T-helper 1 cell treated with Interleukin-12 subunit alpha and Interleukin-12 subunit beta and Interleukin-4 antibody, amounts not matched to agents 30 ng/mL and 1 ng/mL, for 36 hours (primary cell): ENCODE results near the gene ZNF100. TPM values are rescaled to one million over a fixed set of nuclear protein-coding genes. Genes with fewer than 3 reads are reported as not detected.
"Not testable (repeated sequence)": the region's sequence is repeated elsewhere in the genome, so short reads cannot be mapped to it uniquely, and the experiment has no call there.

Experiments
- intact Hi-C: fragments of 100-400 bp; cut with micrococcal nuclease; formaldehyde crosslinking; loops from one replicate; pipeline ENCODE4 v1.15.1; 2024
- total RNA-seq: library from RNA; stranded (reverse); gene quantifications from 2 replicates; pipeline ENCODE4 v1.2.3, GENCODE V29; 2022

The ZNF100 gene
- total RNA-seq = 16.4 and 20.0 TPM in 2 replicates

DNA sequence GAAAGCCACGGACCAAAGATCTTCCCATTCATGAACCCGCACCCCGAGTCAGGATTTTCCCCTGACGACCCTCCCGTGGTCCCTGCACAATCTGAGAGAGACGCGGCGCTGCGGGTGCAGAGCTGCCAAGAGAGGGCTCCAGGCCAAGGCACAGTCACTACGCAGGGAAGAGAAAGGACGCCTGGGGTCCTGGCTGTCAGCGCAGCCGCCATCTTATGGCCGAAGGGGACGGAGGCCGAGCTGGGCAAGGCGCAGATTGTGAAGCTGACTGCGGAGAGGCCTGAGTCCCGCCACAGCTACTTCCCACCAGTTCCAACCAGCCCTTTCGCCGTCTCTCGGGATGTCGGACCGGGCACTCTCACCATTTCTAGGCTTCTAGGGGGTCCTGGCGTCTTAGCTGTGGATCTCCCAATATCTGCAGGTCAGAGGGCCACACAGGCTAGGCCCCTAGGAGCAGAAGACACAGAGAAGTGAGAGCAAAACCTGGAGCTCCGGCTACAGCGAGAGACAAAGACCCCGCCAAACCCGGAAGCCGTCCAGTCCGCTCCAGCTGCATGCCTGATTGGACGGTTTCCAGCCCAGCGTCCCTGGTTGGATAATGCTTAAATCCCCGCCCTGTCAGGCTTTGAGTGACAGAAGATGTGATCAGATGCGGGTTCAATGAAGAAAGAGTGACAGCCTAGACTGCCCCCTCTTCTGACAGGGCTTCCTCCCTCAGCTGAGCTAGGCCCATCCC lies at the start of gene ZNF100:
Gene ZNF100 (minus strand): TSS at position 515 of the 736 bp plus-strand sequence. CDS start 150 bp downstream, at position 365.
- intact Hi-C loops = loop anchor here (1.0 to 5.0 kb wide), 11 partner anchors 69 to 990 kb away; partner anchors contain the start of genes ZNF257, ZNF429, ZNF43 and ZNF430

DNA sequence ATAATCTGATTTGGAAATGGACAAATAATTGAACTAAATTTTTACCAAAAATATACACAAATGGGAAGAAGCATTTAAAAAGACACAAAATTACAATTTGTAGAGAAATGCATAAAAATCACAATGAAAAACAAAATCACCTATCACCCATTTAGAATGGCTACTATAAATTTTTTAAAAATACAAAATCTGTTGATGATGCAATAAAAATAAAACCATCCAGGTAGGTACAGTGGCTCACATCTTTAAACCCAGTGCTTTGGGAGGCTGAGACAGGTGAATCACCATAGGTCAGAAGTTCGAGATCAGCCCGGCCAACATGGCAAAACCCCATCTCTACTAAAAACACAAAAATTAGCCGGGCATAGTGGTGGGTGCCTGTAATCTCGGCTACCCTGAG lies 45.1 kb upstream of the ZNF100 start:
- intact Hi-C loops = no loop called here

DNA sequence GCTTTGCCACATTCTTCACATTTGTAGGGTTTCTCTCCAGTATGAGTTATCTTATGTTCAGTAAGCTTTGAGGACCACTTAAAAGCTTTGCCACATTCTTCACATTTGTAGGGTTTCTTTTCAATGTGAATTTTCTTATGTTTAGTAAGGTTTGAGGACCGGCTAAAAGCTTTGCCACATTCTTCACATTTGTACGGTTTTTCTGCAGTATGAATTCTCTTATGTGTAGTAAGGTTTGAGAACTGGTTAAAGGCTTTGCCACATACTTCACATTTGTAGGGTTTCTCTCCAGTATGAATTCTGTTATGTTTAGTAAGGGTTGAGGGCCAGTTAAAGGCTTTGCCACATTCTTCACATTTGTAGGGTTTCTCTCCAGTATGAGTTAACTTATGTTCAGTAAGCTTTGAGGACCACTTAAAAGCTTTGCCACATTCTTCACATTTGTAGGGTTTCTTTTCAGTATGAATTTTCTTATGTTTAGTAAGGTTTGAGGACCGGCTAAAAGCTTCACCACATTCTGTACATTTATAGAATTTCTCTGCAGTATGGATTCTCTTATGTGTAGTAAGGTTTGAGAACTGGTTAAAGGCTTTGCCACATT lies 41.1 kb upstream of the ZNF100 start:
- intact Hi-C loops = not testable (repeated sequence)

DNA sequence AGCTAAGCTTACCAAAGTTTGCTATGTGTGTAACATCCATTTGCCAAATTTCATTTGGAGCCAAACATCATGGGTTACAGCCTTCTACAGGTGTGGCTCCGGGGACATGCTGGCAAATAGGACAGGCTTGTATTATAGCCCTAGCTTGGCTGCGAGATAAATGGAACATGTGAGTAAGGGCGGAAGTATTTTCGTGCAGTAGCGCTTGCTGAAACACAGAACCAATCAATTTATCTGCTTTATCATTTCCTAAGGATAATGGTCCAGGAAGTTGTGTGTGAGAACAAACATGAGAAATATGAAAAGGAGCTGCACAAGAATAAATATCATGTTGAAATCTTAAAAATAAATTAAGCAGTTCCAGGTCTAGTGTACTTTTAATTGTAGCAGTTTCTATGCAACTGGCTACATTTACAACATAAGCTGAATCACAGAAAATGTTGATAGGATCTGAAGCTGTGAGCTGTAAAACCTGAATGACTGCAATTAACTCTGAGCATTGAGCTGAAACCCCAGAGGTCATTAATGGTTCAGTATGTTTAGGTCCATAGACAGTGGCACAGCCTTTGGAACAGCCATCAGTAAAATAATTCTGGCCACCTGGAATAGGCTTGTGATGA lies 22.2 kb upstream of the ZNF100 start:
- intact Hi-C loops = no loop called here

DNA sequence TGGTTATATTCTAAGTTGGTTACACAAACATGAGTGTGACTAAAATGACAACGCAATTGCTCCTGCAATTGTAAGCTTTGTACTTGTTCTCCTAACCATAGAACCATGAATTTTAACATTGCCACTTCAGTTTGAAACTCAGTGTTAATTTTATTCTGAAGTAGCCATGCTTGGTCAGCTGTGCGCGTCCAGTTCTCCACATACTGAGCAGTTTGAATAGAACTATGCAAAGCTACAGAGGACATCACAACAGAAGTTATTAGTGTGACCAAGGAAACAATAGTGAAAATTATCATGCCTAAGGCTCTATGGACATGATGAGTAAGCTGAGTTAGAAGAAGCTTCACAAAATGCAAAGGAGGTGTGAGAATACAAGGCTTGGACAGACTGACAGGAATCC lies 19.6 kb upstream of the ZNF100 start:
- intact Hi-C loops = no loop called here

DNA sequence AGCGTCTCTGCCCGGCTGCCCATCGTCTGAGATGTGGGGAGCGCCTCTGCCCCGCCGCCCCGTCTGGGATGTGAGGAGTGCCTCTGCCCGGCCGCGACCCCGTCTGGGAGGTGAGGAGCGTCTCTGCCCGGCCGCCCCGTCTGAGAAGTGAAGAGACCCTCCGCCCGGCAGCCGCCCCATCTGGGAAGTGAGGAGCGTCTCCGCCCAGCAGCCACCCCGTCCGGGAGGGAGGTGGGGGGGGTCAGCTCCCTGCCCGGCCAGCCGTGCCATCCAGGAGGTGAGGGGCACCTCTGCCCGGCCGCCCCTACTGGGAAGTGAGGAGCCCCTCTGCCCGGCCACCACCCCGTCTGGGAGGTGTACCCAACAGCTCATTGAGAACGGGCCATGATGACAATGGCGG lies 8.4 kb upstream of the ZNF100 start:
- intact Hi-C loops = not testable (repeated sequence)

DNA sequence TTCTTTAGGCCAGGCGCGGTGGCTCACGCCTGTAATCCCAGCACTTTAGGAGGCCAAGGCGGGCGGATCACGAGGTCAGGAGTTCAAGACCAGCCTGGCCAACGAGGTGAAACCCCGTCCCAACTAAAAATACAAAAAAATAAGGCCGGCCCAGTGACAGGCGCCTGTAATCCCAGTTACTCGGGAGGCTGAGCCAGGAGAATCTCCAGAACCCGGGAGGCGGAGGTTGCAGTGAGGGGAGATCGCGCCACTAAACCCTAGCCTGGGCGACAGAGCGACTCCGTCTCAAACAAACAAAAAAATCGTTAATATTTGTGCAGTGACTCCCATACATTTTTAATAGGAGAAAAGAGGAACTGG lies 694 bp downstream of the ZNF100 start:
- intact Hi-C loops = loop anchor here (1.0 to 5.0 kb wide), 11 partner anchors 70 to 990 kb away; partner anchors contain the start of genes ZNF257, ZNF429, ZNF43 and ZNF430

DNA sequence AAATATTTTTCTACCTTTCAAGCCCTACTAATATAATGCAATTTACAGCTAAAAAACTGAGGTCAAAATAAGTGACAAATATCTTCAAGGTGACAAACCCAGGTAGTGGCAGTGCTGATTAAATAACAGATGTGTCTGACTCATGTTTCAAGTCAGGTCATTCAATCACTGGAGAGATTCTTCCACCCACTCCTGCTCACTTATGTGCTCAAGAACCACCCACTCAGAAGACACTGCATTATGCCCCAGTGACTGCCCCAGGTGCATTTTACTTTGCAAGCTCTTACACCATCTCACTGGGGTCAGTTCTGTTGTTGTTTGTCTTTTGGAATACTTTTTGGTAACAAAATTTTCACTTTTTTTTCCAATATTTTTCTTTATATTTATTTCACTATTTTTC lies 2.2 kb downstream of the ZNF100 start:
- intact Hi-C loops = loop anchor here (5.0 kb wide), 2 partner anchors 623 to 683 kb away; partner anchors contain the start of genes ZNF431 and ZNF714

DNA sequence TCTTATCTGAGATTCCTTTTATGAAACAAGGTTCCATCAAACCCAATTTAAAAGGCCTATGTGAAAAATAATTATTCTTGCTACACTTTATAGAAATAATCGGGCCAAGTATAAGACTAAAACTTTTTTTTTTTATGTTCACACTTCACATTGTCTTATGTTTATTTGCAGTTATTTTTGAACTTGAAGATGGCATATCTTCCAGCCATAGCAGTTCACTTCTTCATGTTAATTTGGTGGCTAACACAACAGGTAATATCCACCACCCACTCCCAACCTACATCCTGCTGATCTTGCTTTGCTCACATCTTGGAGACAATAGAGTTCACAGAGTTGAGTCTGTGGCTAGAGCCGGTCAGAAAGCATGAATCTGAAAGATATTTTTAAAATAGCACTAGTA lies 5.8 kb downstream of the ZNF100 start:
- intact Hi-C loops = not testable (repeated sequence)

DNA sequence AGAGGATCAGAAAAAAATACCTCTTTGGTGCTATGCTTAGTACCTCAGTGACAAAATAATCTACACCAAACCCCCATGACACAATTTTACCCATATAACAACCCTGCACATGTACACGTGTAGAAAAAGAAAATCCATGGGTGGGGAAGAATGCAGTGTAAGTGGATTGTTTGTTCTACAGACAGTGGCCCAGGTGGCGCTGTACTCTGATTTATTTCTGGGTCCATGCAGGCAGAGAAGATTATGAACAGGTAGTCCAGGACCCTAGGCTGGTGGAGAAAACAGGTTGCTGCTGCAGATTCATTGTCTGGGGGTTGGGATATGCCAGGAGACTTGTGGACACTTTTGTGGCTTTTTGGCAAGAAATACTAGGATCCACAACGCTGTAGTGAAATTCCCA lies 9.1 kb downstream of the ZNF100 start:
- intact Hi-C loops = no loop called here

DNA sequence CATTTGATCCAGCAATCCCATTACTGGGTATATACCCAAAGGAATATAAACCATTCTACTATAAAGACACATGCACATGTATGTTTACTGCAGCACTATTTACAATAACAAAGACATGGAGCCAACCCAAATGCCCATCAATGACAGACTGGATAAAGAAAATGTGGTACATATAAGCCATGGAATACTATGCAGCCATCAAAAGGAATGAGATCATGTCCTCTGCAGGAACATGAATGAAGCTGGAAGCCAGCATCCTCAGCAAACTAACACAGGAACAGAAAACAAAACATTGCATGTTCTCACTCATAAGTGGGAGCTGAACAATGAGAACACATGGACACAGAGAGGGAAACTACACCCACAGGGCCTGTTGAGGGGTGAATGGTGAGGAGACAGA lies 11.8 kb downstream of the ZNF100 start:
- intact Hi-C loops = not testable (repeated sequence)

DNA sequence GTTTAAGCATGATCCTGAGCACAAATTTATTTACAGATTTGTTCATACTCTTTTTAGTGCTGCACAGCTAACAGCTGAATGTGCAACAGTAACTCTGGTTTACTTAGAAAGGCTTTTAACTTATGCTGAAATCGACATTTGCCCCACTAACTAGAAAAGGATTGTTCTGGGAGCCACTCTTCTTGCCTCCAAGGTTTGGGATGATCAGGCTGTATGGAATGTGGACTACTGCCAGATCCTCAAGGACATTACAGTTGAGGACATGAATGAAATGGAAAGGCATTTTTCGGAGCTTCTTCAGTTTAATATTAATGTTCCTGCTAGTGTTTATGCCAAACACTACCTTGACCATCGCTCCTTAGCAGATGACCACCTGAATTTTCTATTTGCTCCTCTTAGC lies 16.0 kb downstream of the ZNF100 start:
- intact Hi-C loops = no loop called here

DNA sequence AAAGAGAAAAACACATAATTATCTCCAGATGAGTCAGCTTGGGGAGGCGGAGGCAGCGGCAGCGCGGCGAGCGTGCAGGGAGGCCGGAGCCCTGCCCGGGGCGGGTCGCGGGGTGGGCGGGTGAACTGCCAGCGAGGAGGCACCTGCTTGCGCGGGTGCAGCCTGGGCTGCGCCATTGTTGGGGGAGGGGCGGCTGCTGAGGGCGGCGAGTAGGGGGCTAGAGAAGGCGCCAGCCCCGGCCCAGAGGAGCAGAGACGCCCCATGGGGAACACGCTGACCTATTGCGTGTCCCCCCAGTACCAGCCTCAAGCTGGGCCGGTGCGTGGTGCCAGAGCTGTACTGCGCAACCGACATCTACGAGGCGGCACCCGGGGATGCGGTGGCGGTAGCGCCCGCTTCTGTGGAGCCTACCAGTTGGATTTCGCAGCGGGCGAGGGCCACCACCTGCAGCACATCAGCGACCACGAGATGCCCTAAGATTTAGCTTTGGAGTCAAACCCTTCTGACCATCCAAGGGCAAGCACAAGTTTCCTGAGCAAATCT lies 16.7 kb downstream of the ZNF100 start:
- intact Hi-C loops = no loop called here

DNA sequence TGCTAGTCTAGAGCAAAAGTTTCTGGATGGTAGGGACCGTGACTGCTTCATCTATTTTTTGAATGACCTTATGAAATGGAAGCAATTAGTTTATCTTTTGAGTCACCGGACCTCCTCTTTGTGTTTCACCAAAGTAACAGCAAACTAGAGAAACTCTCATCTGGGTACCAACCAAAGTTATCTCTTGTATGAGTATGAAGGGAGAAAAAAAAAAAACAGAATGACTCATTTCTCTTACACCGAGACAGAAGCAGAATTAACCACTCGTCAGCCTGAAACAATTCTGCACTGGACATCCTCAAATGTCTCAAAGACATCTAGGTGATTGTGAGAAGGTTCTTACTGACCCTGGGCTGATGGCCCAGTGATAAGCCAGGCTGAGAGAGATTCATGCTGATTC lies 18.3 kb downstream of the ZNF100 start:
- intact Hi-C loops = no loop called here

DNA sequence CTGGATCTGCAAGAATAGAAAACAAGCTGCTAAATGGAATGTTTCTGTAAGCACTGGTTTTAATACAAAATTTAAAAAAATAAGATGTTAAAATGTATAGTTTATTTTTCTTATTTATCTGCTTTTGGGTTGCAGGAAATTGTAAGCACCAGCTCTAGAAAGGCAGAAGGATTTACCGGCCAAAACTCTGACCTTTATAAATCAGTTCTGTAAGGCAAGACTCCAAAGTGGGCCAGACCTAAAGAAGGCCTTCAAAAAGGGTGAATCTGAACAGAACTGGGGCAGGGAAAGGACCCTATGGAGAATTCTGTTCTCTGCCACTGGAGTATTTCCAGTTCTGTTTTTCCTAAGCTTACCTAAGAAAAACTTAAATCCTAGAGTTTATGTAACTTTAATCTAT lies 19.3 kb downstream of the ZNF100 start:
- intact Hi-C loops = no loop called here

DNA sequence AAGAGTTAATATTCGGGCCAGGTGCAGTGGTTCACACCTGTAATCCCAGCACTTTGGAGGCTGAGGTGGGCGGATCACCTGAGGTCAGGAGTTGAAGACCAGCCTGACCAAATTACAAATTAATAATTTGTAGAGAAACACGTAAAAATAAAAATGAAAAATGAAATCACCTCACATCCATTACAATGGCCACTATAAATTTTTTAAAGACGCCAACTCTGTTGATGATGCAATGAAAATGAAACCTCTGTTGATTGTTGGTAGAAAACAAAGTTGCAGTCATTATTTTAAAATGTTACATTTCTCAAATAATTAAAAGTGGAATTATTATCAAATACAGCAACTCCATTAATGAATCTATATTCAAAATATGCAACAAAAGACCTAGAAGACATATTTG lies 26.8 kb downstream of the ZNF100 start:
- intact Hi-C loops = no loop called here

DNA sequence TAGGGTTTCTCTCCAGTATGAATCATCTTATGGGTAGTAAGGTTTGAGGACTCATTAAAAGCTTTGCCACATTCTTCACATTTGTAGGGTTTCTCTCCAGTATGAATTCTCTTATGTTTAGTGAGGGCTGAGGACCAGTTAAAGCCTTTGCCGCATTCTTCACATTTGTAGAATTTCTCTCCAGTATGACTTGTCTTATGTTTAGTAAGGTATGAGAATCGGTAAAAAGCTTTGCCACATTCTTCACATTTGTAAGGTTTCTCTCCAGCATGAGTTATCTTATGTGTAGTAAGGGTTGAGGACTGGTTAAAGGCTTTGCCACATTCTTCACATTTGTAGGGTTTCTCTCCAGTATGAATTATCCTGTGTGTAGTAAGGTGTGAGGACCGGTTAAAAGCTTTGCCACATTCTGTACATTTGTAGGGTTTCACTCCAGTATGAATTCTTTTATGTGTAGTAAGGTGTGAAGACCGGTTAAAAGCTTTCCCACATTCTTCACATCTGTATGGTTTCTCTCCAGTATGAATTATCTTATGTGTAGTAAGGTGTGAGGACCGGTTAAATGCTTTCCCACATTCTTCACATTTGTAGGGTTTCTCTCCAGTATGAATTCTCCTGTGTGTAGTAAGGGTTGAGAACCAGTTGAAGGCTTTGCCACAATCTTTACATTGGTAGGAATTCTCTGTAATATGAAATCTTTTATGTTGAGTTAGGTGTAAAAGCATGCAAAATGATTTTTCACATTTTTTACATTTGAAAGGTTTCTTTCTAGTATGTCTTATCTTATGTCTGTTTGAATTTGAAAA lies 40.2 kb downstream of the ZNF100 start:
- intact Hi-C loops = not testable (repeated sequence)

DNA sequence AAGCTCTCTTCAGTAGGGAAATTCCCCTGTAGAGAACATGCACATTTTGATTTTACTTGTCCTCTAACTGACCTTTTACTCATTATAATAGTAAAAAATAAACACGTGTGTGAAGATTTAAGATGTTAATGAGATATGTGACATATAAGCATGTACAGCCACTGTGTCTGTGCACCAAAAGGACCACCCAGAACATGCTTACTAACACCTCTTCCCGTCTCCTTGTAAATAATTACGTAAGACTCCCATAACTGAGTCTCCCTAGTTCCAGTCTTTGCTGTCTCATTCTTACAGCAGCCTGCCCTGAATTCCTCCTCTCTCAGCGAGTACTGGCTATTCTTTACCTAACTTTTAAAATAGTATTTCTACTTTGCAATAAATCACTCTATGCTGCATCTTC lies 53.6 kb downstream of the ZNF100 start:
- intact Hi-C loops = no loop called here

DNA sequence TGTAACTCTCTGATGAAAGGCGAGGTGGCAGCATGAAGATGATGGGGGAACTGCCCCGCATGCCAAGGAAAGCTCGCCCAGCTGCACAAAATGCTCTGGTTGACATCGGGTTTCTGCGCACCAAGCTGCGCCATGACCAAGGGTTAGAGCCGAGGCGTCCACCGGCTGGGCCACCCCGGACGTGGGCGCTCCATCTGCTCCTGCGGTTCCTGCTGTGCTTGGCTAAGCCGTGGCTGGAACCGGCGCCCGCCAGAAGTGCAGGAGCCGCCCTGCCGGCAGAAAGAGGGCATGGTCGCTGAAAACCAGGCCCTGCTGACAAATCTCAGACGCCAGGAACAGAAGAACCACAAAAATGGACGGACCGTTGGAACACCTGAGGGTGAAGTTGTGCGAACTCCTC lies 57.9 kb downstream of the ZNF100 start:
- intact Hi-C loops = no loop called here

DNA sequence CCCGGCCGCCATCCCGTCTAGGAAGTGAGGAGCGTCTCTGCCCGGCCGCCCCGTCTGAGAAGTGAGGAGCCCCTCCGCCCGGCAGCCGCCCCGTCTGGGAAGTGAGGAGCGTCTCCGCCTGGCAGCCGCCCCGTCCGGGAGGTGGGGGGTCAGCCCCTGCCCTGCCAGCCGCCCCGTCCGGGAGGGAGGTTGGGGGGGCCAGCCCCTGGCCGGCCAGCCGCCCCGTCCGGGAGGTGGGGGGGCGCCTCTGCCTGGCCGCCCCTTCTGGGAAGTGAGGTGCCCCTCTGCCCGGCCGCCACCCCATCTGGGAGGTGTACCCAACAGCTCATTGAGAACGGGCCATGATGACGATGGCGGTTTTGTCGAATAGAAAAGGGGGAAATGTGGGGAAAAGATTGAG lies 59.5 kb downstream of the ZNF100 start:
- intact Hi-C loops = not testable (repeated sequence)

DNA sequence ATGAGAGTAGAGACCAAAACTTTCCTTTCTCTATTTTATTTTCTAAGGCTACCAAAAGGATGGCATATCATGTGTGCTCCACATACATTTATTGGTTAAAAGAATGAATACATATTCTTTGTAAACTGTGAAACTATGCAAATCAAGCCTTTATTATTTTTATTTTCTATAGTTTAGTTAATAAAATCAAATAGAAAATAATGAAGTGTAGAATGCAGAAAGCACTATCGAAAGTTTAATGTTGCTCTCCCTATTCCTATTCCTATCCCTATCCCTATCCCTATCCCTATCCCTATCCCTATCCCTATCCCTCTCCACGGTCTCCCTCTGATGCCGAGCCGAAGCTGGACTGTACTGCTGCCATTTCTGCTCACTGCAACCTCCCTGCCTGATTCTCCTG lies 60.3 kb downstream of the ZNF100 start:
- intact Hi-C loops = no loop called here
